Fibroblast of gingiva (primary cell): Measurements from ENCODE around the gene FAM240A.
"Not testable (repeated sequence)": the region's sequence is repeated elsewhere in the genome, so short reads cannot be mapped to it uniquely, and the experiment has no call there.

Experiments
- DNase-seq: peaks from one replicate; pipeline ENCODE4 v3.0.0-alpha.2; 2011; ENCODE audit warnings: low read depth

Gene FAM240A

GRCh38 chr3:46612324-46612723 lies at the start of gene FAM240A:
FAM240A (plus strand) TSS chr3:46612525; CDS start chr3:46612684, 159 bp downstream.
- peak; percentile 84 for DNase-seq

- DNase-seq = peak; percentile 33
These were observed 47.9 kb upstream of the FAM240A start for GRCh38 chr3:46564190-46565021.

- DNase-seq = no peak
These were observed 47.2 kb upstream of the FAM240A start for GRCh38 chr3:46565077-46565476.

- DNase-seq = no peak
These were observed 46.7 kb upstream of the FAM240A start for GRCh38 chr3:46565607-46566039.

- peak; percentile 53 for DNase-seq
These were observed 46.2 kb upstream of the FAM240A start, which contains the start of gene LRRC2 for GRCh38 chr3:46566040-46566641. LRRC2 (minus strand) TSS chr3:46566302; CDS start chr3:46551591, 14,711 bp downstream.

- no peak for DNase-seq
These were observed 40.6 kb upstream of the FAM240A start for GRCh38 chr3:46571684-46572083.

GRCh38 chr3:46573701-46574100 lies 38.6 kb upstream of the FAM240A start:
- no peak for DNase-seq

GRCh38 chr3:46574243-46574646 lies 38.1 kb upstream of the FAM240A start:
- no peak for DNase-seq

- no peak for DNase-seq
These were observed 37.3 kb upstream of the FAM240A start for GRCh38 chr3:46574881-46575576.

- DNase-seq = no peak
These were observed 36.6 kb upstream of the FAM240A start for GRCh38 chr3:46575577-46576222.

GRCh38 chr3:46576386-46576785 lies 35.9 kb upstream of the FAM240A start:
- DNase-seq = no peak

GRCh38 chr3:46576879-46577278 lies 35.4 kb upstream of the FAM240A start:
- no peak for DNase-seq

- not testable (repeated sequence) for DNase-seq
These were observed 34.6 kb upstream of the FAM240A start for GRCh38 chr3:46577580-46578249.

- DNase-seq = no peak
These were observed 33.2 kb upstream of the FAM240A start for GRCh38 chr3:46578973-46579755.

- no peak for DNase-seq
These were observed 32.5 kb upstream of the FAM240A start for GRCh38 chr3:46579756-46580286.

GRCh38 chr3:46580675-46581074 lies 31.6 kb upstream of the FAM240A start:
- DNase-seq = no peak

GRCh38 chr3:46584598-46585467 lies 27.5 kb upstream of the FAM240A start:
- no peak for DNase-seq

GRCh38 chr3:46585799-46586693 lies 26.3 kb upstream of the FAM240A start:
- no peak for DNase-seq
